SU-DHL-6 (cell line): ENCODE results near the gene FGFR2.

Experiments used
- EZH2phosphoT487 ChIP-seq: fragments of 200-600 bp; sonication (generic), shearing (Covaris generic); conservative IDR thresholded peaks from 2 replicates; pipeline ENCODE4 v1.6.1; 2018; ENCODE audit warnings: mild to moderate bottlenecking, antibody characterized with exemption, low read length, moderate library complexity, mixed read lengths
- TF ChIP-seq, protein P1 (sequence below): fragments of 200-600 bp; sonication (generic); IDR thresholded peaks from one replicate; pipeline ENCODE4 v1.5.1; 2017; ENCODE audit warnings: antibody characterized with exemption, mild to moderate bottlenecking, low read length, moderate library complexity; ENCODE audit not compliant: insufficient read depth, poor library complexity, severe bottlenecking

DNA sequence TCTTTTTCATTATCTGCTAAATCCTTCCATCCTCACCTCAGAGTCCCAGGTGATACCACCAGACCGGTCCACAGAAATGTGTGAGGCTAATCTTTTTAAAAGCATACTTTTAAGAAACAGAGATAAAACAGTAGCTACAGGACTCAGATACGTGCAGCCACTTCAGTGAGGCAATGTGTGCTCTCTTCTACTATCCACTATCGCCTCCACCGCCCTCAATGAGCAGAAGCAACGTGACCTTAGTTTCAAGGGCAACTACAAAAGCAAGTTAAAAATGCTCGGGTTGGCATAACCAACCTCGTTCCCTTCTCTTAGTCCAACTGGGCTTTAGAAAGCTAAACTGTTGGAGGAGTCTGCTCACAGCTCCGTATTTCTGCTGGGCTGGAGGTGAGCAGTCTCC, 4.2 kb downstream of the FGFR2 start:
- TF ChIP-seq, protein P1, sequence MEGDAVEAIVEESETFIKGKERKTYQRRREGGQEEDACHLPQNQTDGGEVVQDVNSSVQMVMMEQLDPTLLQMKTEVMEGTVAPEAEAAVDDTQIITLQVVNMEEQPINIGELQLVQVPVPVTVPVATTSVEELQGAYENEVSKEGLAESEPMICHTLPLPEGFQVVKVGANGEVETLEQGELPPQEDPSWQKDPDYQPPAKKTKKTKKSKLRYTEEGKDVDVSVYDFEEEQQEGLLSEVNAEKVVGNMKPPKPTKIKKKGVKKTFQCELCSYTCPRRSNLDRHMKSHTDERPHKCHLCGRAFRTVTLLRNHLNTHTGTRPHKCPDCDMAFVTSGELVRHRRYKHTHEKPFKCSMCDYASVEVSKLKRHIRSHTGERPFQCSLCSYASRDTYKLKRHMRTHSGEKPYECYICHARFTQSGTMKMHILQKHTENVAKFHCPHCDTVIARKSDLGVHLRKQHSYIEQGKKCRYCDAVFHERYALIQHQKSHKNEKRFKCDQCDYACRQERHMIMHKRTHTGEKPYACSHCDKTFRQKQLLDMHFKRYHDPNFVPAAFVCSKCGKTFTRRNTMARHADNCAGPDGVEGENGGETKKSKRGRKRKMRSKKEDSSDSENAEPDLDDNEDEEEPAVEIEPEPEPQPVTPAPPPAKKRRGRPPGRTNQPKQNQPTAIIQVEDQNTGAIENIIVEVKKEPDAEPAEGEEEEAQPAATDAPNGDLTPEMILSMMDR: no peak
- no peak for TF ChIP-seq EZH2phosphoT487
